Left ventricle myocardium inferior (tissue), 1 donor: Measurements from ENCODE around the gene HIVEP2. TPM values are rescaled to one million over a fixed set of nuclear protein-coding genes. Genes with fewer than 3 reads are reported as not detected.

ENCODE experiments used
- DNase-seq: peaks from one replicate; pipeline ENCODE4 v3.0.0-alpha.2; 2020
- H3K27ac ChIP-seq: fragments of 200-600 bp; replicated peaks from 2 replicates; pipeline ENCODE4 v1.8.0; 2021
- H3K27me3 ChIP-seq: fragments of 200-600 bp; 2 replicates; pipeline ENCODE4 v1.8.0; 2021; ENCODE audit warnings: low read depth
- H3K36me3 ChIP-seq: fragments of 200-600 bp; 2 replicates; pipeline ENCODE4 v1.8.0; 2021
- H3K4me1 ChIP-seq: fragments of 200-600 bp; 2 replicates; pipeline ENCODE4 v1.8.0; 2021
- H3K4me3 ChIP-seq: fragments of 200-600 bp; 2 replicates; pipeline ENCODE4 v1.8.0; 2021; ENCODE audit warnings: mild to moderate bottlenecking, moderate library complexity
- H3K9me3 ChIP-seq: fragments of 200-600 bp; replicated peaks from 2 replicates; pipeline ENCODE4 v1.8.0; 2021
- CTCF ChIP-seq: fragments of 200-600 bp; IDR thresholded peaks from 2 replicates; pipeline ENCODE4 v1.8.0; 2021; ENCODE audit warnings: antibody characterized with exemption, mild to moderate bottlenecking, borderline replicate concordance
- intact Hi-C: fragments of 100-400 bp; cut with micrococcal nuclease; formaldehyde crosslinking; loops from one replicate; pipeline ENCODE4 v1.11.0; 2022
- total RNA-seq: library from RNA; stranded (reverse); fragmentation: NEBNext Ultra II Directional; extraction: Animal tissue kit (Norgen Biotek cat#: 25700); gene quantifications from one replicate; pipeline ENCODE4 v1.2.1, GENCODE V29; 2021
- donor health status: DM: no; HTN: yes; CAD: no; lungs with severe emphysema.

The HIVEP2 gene
- total RNA-seq, 1 donor from 2014 or later = 16.2 TPM

- H3K9me3 ChIP-seq = peaks cover 23% of the 10 kb centered on the region
- H3K36me3 ChIP-seq = no peaks in the 10 kb centered on the region
- H3K27ac ChIP-seq = no peak overlapping the region
- no peaks in the 10 kb centered on the region for H3K27me3 ChIP-seq
- no peak for DNase-seq
- TF ChIP-seq CTCF = no peak
- H3K4me1 ChIP-seq = no peaks in the 10 kb centered on the region
- H3K4me3 ChIP-seq = no peak overlapping the region
- intact Hi-C loops = no loop called here
Measured at GRCh38 chr6:142714951-142715785, 229.8 kb downstream of the HIVEP2 start.

GRCh38 chr6:142713959-142714358, 231.0 kb downstream of the HIVEP2 start:
- H3K4me1 ChIP-seq = no peaks in the 10 kb centered on the region
- H3K9me3 ChIP-seq = peaks cover 13% of the 10 kb centered on the region
- no peak overlapping the region for H3K4me3 ChIP-seq
- no peaks in the 10 kb centered on the region for H3K27me3 ChIP-seq
- no peak for DNase-seq
- no peak overlapping the region for H3K27ac ChIP-seq
- H3K36me3 ChIP-seq = no peaks in the 10 kb centered on the region
- intact Hi-C loops = no loop called here
- no peak for TF ChIP-seq CTCF

GRCh38 chr6:142712231-142712630, 232.7 kb downstream of the HIVEP2 start:
- H3K9me3 ChIP-seq = no peaks in the 10 kb centered on the region
- intact Hi-C loops = no loop called here
- no peak overlapping the region for H3K4me3 ChIP-seq
- H3K4me1 ChIP-seq = no peaks in the 10 kb centered on the region
- no peak for DNase-seq
- H3K27me3 ChIP-seq = no peaks in the 10 kb centered on the region
- TF ChIP-seq CTCF = no peak
- no peak overlapping the region for H3K27ac ChIP-seq
- no peaks in the 10 kb centered on the region for H3K36me3 ChIP-seq

GRCh38 chr6:142708651-142709050, 236.3 kb downstream of the HIVEP2 start:
- no peaks in the 10 kb centered on the region for H3K9me3 ChIP-seq
- no peaks in the 10 kb centered on the region for H3K27me3 ChIP-seq
- intact Hi-C loops = no loop called here
- no peak for TF ChIP-seq CTCF
- H3K4me3 ChIP-seq = no peak overlapping the region
- DNase-seq = no peak
- no peaks in the 10 kb centered on the region for H3K36me3 ChIP-seq
- H3K27ac ChIP-seq = no peak overlapping the region
- H3K4me1 ChIP-seq = no peaks in the 10 kb centered on the region

GRCh38 chr6:142707255-142707654, 237.7 kb downstream of the HIVEP2 start:
- Histone ChIP-seq H3K4me3 (no peak overlapping the region), H3K36me3 (no peaks in the 10 kb centered on the region), H3K27ac (no peak overlapping the region), H3K27me3 (no peaks in the 10 kb centered on the region), H3K4me1 (peaks cover 9% of the 10 kb centered on the region), H3K9me3 (no peaks in the 10 kb centered on the region)
- TF ChIP-seq CTCF = no peak
- intact Hi-C loops = no loop called here
- no peak for DNase-seq
